TTC549 (cell line): ENCODE data around the gene MED16.
A peak's percentile ranks its signal among the peaks of the same experiment; 100 is the strongest.

Source experiments
- FAIRE-seq: peaks from 2 replicates; lab custom pipeline; 2012; peaks lifted over from hg19 to GRCh38; lab: Jason Lieb, UNC

MED16 gene

GRCh38 chr19:871446-872265 is 21.3 kb downstream of the MED16 start:
- FAIRE-seq: no peak

DNA sequence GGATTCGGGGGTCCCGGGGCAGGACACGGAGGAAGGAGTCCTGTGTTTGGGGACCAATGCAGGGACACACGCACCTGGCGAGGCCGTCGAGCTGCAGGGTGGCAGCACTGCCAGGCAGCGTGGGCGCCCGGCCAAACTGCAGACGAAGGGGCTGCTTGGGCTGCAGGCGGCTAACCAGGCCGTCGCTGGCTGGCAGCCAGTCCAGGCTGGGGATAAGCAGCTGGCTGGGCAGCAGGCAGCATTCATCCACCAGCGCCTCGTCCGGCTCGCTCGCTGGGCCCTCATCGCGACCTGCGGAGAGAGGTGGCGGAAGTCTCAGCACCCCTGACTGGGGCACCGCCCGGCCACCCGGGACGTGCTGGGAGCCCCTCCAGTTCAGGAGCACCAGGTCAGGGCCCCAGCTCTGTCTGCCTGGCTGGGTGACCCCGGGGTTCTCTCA is 22.0 kb downstream of the MED16 start:
- FAIRE-seq: no peak

DNA sequence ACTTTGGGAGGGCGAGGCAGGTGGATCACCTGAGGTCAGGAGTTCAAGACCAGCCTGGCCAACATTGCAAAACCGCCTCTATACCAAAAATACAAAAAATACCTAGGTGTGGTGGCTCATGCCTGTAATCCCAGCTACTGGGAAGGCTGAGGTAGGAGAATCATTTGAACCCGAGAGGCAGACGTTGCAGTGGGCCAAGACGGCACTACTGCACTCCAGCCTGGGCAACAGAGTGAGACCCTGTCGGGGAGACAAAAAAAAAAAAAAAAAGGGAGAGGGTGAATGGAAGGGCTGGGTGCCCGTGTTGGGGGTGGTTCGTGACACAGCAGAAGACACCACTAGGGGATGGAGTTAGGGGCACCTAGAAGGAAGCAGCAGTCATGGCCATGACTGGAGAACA is 22.7 kb downstream of the MED16 start:
- FAIRE-seq: no peak

DNA sequence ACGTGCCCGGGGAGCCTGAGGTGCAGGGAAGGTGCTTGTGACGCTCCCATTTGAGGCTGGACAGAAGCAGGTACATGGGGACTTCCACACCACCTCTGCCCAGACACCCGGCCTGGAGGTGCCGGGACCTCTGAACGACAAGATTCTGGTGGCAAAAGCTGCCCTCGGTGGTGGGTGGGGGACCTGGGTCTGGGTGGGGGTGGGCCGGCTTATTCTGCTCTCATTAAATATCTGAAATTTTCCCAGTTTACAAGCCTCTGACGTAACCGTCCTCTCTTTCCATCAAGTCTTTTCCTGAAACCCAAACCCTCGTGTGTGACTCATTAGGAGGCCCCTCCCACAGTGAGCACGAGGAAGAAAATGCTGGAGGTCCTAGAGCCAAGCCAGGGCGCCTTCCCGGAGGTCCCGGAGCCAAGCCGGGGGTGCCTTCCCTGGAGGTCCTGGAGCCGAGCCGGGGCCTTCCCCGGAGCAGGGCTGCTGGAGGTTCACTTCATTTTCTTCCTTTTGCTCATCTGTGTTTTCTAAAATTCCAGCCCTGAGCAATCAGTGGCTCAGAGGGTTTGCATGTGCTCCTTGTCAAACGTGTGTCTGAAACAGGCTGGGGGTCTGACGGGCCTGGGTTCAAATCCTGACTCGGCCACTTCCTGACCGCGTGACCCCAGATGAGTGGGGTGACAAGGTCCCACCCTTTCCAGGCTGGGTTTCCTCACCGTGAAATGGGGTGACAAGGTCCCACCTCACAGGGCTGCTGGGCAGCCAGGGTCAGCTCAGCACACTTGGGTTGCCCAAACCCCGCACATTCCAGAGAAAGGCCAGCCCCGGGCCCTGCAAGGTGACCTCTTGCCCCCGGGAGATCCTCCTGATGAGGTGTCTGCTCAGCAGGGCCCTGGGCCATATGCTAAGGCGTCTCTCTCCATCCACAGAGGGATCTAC is 23.5 kb downstream of the MED16 start:
- FAIRE-seq: no peak

- no peak for FAIRE-seq
Measured at GRCh38 chr19:868458-869244, 24.3 kb downstream of the MED16 start.

DNA sequence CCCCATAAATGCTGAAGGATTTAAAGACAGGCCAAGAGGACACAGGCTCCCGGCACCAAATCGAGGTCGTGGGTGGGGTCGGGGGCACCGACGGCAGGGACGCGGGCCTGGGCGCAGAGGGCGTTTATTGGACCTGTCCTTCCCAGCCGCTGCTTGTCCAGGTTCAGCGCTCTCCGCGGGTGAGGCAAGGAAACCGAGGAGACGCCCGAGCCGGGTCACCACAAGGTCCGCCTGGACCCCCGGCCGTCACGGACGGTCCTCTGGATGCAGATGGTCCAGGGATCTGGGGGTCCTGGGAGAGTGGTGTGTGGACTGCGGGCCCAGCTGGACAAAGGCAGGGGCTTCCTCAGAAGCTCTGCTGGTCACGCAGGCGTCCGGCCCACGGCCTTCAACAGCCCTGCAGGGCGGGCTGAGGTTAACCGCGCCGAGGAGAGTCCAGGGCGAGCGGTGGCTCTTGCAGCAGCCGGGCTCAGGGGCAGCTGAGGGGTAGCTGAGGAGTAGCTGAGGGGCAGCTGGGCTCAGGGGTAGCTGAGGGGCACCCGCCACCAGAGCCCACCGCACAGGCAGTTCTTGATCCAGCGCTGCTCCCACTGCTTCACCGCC is 25.0 kb downstream of the MED16 start:
- FAIRE-seq: no peak

DNA sequence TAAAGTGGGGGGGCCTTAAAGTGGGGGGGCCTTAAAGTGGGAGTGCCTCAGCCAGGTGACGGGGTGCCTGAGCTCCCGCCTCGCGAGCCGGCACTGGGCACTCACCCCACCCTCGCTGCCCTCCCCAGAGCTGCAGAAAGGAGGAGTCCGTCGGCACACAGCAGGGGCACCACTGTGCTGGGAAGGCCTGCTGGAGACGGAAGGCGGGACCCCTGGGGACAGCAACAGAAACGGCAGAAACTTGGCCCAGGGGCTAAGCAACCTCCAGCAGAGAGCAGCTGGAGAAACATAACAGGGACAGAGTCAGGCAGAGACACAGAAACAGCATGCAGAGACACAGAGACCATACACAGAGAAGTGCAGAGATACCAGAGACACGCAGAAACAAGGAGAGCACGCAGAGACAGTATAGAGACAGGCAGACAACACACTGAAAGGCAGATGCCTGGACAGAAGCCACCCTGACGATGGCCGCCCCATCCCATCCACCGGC is 25.6 kb downstream of the MED16 start:
- no peak for FAIRE-seq

GRCh38 chr19:866769-867300 is 26.2 kb downstream of the MED16 start:
- no peak for FAIRE-seq

- FAIRE-seq: no peak
Measured at GRCh38 chr19:863315-863620, 29.7 kb downstream of the MED16 start.

DNA sequence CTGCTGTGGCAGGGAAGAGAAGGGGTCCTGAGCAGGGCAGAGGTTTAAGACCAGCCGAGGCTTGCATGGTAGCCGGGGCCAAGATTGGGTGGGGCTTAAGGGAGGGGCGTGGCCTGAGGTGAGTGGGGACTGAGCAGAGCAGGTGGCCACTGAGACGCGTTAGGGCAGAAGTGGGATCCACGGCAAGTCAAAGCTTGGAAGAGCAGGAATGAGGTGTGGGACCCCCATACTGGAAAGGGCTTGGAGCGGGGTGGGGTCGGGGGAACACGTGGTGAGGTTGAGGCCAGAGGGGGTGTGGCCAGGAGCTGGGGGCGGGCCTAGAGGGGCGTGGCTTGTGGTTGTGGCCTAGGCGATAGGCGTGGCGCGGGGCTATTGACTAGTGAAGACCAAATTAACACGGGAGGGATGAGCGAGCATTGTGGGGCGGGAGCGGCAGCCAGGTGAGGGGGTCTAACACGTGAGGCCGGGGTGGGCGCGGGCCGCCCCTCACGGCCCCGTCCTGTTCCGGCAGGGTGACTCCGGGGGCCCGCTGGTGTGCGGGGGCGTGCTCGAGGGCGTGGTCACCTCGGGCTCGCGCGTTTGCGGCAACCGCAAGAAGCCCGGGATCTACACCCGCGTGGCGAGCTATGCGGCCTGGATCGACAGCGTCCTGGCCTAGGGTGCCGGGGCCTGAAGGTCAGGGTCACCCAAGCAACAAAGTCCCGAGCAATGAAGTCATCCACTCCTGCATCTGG is 30.2 kb downstream of the MED16 start:
- no peak for FAIRE-seq

GRCh38 chr19:861756-862580 is 31.0 kb downstream of the MED16 start:
- FAIRE-seq: no peak

DNA sequence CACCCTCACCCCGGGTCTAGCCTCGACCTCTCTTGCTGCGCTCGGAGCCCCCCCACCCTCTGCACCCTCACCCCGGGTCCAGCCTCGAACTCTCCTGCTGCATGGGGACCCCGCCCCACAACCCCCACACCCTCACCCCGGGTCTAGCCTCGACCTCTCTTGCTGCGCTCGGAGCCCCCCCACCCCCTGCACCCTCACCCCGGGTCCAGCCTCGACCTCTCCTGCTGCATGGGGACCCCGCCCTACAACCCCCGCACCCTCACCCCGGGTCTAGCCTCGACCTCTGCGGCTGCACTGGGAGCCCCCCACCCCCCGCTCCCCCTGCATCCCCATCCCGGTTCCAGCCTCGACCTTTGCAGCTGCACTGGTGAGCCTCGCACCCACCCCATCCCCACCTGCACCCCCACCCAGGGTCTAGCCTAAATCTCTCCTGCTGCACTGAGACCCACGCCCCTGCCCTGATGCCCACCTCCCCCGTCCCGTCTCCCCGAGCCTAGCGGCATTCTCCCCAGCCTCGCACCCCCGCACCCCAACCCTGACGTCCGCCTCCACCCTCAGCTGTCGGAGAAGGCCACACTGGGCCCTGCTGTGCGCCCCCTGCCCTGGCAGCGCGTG is 31.7 kb downstream of the MED16 start:
- no peak for FAIRE-seq

DNA sequence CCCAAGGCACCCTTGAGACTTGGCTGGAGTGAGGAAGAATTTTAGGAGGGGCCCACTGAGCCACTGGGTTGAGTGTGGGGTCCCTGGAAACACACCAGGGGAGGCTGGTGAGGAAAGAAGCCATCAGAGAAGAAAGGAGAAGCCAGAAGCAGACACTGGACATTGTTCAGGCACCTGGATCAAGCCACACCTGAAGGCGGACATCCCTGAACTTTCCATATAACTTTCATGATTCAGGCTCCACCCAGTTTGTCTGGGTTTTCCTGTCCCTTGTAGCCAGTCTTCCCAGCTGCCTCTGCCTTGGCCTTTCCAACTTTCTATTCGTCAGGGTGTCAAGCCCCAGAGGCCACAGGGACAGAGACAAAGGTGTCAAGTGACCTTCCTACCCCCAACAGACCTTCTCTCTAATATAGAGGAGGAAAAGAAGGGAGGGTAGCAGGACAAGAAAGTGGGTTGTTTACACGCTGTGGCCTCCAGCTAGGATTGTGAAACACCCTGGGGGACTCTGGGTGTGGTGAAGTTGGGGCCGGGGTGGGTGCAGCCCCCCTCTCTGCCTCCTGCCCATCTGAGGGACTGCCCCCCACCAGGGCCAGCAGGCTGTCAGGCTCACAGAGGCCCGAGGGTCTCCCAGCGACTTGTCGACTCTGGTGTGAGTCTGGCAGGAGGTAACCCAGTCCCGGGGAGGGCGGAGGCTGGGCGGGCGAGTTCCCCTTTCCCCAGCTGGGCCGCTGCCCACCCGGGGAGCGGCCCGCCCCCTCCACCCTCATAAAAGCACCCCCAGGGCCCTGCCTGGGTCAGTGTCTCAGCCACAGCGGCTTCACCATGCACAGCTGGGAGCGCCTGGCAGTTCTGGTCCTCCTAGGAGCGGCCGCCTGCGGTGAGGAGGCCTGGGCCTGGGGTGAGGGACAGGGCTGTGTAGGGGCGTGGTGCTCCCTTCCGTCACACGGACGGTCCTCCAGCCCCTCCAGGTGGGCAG is 33.8 kb downstream of the MED16 start, which contains the start of gene CFD:
CFD (plus strand) TSS at position 797 of the 976 bp plus-strand sequence; CDS start at position 823, 26 bp downstream.
- FAIRE-seq: no peak

GRCh38 chr19:858284-858683 is 34.7 kb downstream of the MED16 start:
- FAIRE-seq: no peak

- FAIRE-seq: no peak
Measured at GRCh38 chr19:855566-856120, 37.3 kb downstream of the MED16 start.

DNA sequence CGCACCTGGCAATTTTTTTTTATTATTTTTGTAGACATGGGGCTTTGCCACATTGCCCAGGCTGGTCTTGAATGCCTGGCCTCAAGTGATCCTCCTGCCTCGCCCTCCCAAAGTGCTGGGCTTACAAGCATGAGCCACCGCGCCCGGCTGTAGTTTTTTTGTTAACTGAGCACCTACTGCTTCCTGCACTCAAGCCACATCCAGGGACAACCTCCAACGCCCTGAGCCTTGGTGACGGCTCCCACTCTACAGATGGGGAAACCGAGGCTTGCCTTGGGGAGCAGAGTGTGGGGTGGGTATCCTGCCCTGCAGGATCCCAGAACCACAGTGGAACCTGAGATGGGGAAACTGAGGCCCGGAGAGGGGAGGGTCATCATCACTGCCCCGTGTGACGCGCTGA is 37.8 kb downstream of the MED16 start:
- no peak for FAIRE-seq

GRCh38 chr19:854549-854948 is 38.4 kb downstream of the MED16 start:
- peak; percentile 90 for FAIRE-seq
